ENCODE data around the gene BTBD9. TPM values are rescaled to one million over a fixed set of nuclear protein-coding genes. Genes with fewer than 3 reads are reported as not detected.

The BTBD9 gene
- total RNA-seq, 1 donor from 2014 or later = 10.3 TPM

- Histone ChIP-seq H3K9me3 (ENCODE audit: insufficient read depth, low read depth, low read length) (no peaks in the 10 kb centered on the region), H3K27me3 (ENCODE audit: insufficient read depth, low read length) (no peaks in the 10 kb centered on the region), H3K9ac (ENCODE audit: low read length) (no peak overlapping the region), H3K79me2 (ENCODE audit: insufficient read depth, low read length) (no peaks in the 10 kb centered on the region), H3K27ac (ENCODE audit: low read depth, low read length) (no peak overlapping the region), H2AFZ (ENCODE audit: low read depth, low read length) (no peak overlapping the region), H3K36me3 (ENCODE audit: insufficient read depth, low read length) (no peaks in the 10 kb centered on the region), H3K4me2 (ENCODE audit: low read length) (no peak overlapping the region), H4K20me1 (ENCODE audit: insufficient read depth, low read length) (peaks cover 5% of the 10 kb centered on the region), H3K4me1 (ENCODE audit: insufficient read depth, low read length) (no peaks in the 10 kb centered on the region), H3K4me3 (ENCODE audit: insufficient read depth, low read depth, low read length) (no peak overlapping the region)
- H3K27me3 Mint-ChIP-seq (ENCODE audit: low read depth, unreplicated experiment) = no peaks in the 10 kb centered on the region
- H3K36me3 Mint-ChIP-seq (ENCODE audit: low read depth, unreplicated experiment) = no peaks in the 10 kb centered on the region
- no peak overlapping the region for H3K4me3 Mint-ChIP-seq (ENCODE audit: unreplicated experiment)
- no peak for DNase-seq (ENCODE audit: low read depth)
- peaks cover 16% of the 10 kb centered on the region for H3K4me1 Mint-ChIP-seq (ENCODE audit: low read depth, unreplicated experiment)
- no peak for FAIRE-seq
- no peak overlapping the region for H3K27ac Mint-ChIP-seq (ENCODE audit: unreplicated experiment)
- H3K9me3 Mint-ChIP-seq (ENCODE audit: unreplicated experiment) = no peaks in the 10 kb centered on the region
- no peak for TF ChIP-seq EZH2 (IDR thresholded peaks at IDR 0.05; ENCODE audit: insufficient read depth, low read length)
- TF ChIP-seq, protein P1, sequence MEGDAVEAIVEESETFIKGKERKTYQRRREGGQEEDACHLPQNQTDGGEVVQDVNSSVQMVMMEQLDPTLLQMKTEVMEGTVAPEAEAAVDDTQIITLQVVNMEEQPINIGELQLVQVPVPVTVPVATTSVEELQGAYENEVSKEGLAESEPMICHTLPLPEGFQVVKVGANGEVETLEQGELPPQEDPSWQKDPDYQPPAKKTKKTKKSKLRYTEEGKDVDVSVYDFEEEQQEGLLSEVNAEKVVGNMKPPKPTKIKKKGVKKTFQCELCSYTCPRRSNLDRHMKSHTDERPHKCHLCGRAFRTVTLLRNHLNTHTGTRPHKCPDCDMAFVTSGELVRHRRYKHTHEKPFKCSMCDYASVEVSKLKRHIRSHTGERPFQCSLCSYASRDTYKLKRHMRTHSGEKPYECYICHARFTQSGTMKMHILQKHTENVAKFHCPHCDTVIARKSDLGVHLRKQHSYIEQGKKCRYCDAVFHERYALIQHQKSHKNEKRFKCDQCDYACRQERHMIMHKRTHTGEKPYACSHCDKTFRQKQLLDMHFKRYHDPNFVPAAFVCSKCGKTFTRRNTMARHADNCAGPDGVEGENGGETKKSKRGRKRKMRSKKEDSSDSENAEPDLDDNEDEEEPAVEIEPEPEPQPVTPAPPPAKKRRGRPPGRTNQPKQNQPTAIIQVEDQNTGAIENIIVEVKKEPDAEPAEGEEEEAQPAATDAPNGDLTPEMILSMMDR (IDR thresholded peaks at IDR 0.05; ENCODE audit: insufficient read depth, low read depth, low read length) = no peak
Observed at GRCh38 chr6:38518511-38519304, 121.0 kb downstream of the BTBD9 start.

DNA sequence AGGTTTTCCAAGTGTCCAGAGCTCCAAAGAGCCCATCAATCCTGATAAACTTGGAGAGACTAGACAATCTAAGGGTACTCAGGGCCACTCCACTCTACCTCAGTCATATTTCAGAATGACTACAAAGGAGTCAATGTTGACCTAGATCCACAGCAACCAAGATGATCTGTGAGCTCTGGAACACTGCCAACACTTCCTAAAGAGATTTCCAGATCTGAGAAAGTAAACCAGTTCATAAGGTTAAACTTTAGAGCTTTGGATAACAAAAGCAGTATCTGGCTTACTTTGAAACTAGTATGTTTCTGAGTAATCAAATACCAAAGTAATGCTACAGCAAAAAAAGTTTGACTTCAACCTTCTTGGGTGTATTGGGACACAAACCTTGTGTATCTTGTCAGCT, 122.7 kb downstream of the BTBD9 start:
- Histone ChIP-seq H3K9ac (ENCODE audit: low read length) (no peak overlapping the region), H3K36me3 (ENCODE audit: insufficient read depth, low read length) (no peaks in the 10 kb centered on the region), H3K4me1 (ENCODE audit: insufficient read depth, low read length) (no peaks in the 10 kb centered on the region), H3K4me2 (ENCODE audit: low read length) (no peak overlapping the region), H3K27ac (ENCODE audit: low read depth, low read length) (no peak overlapping the region), H4K20me1 (ENCODE audit: insufficient read depth, low read length) (peaks cover 5% of the 10 kb centered on the region), H3K79me2 (ENCODE audit: insufficient read depth, low read length) (no peaks in the 10 kb centered on the region), H3K4me3 (ENCODE audit: insufficient read depth, low read depth, low read length) (no peak overlapping the region), H3K9me3 (ENCODE audit: insufficient read depth, low read depth, low read length) (no peaks in the 10 kb centered on the region), H2AFZ (ENCODE audit: low read depth, low read length) (no peak overlapping the region), H3K27me3 (ENCODE audit: insufficient read depth, low read length) (no peaks in the 10 kb centered on the region)
- TF ChIP-seq, protein P1 (IDR thresholded peaks at IDR 0.05; ENCODE audit: insufficient read depth, low read depth, low read length) = no peak
- TF ChIP-seq EZH2 (IDR thresholded peaks at IDR 0.05; ENCODE audit: insufficient read depth, low read length) = no peak
- no peaks in the 10 kb centered on the region for H3K27me3 Mint-ChIP-seq (ENCODE audit: low read depth, unreplicated experiment)
- H3K4me3 Mint-ChIP-seq (ENCODE audit: unreplicated experiment) = no peak overlapping the region
- no peaks in the 10 kb centered on the region for H3K36me3 Mint-ChIP-seq (ENCODE audit: low read depth, unreplicated experiment)
- H3K27ac Mint-ChIP-seq (ENCODE audit: unreplicated experiment) = no peak overlapping the region
- FAIRE-seq (no peak), DNase-seq (ENCODE audit: low read depth) (peak; percentile 14)
- peaks cover 16% of the 10 kb centered on the region for H3K4me1 Mint-ChIP-seq (ENCODE audit: low read depth, unreplicated experiment)
- no peaks in the 10 kb centered on the region for H3K9me3 Mint-ChIP-seq (ENCODE audit: unreplicated experiment)

DNA sequence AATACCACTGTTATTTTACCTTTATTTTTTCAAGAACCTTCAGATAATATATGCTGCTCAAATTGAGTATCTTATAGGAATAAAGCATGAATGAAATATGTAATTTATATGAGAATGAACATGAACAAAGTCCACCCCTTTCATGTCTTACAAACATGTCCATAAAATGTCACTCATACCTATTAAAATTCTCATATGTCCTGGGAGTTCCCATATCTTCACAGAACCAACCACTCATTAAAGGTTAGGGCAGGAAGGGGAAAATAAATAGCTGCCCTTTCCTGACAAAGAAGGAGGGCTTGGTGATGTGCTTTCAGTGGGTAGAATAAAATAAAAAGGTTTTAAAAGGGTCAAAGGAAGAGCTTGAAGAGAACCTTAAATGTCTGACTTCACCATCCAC, 125.3 kb downstream of the BTBD9 start:
- Histone ChIP-seq H3K4me1 (ENCODE audit: insufficient read depth, low read length) (peaks cover 9% of the 10 kb centered on the region), H3K36me3 (ENCODE audit: insufficient read depth, low read length) (no peaks in the 10 kb centered on the region), H3K4me3 (ENCODE audit: insufficient read depth, low read depth, low read length) (no peak overlapping the region), H3K9me3 (ENCODE audit: insufficient read depth, low read depth, low read length) (no peaks in the 10 kb centered on the region), H4K20me1 (ENCODE audit: insufficient read depth, low read length) (peaks cover 5% of the 10 kb centered on the region), H3K9ac (ENCODE audit: low read length) (no peak overlapping the region), H2AFZ (ENCODE audit: low read depth, low read length) (no peak overlapping the region), H3K27ac (ENCODE audit: low read depth, low read length) (no peak overlapping the region), H3K4me2 (ENCODE audit: low read length) (no peak overlapping the region), H3K79me2 (ENCODE audit: insufficient read depth, low read length) (no peaks in the 10 kb centered on the region), H3K27me3 (ENCODE audit: insufficient read depth, low read length) (no peaks in the 10 kb centered on the region)
- H3K27ac Mint-ChIP-seq (ENCODE audit: unreplicated experiment) = no peak overlapping the region
- H3K27me3 Mint-ChIP-seq (ENCODE audit: low read depth, unreplicated experiment) = no peaks in the 10 kb centered on the region
- no peaks in the 10 kb centered on the region for H3K36me3 Mint-ChIP-seq (ENCODE audit: low read depth, unreplicated experiment)
- H3K4me3 Mint-ChIP-seq (ENCODE audit: unreplicated experiment) = no peak overlapping the region
- TF ChIP-seq EZH2 (IDR thresholded peaks at IDR 0.05; ENCODE audit: insufficient read depth, low read length) = no peak
- TF ChIP-seq, protein P1 (IDR thresholded peaks at IDR 0.05; ENCODE audit: insufficient read depth, low read depth, low read length) = no peak
- no peaks in the 10 kb centered on the region for H3K9me3 Mint-ChIP-seq (ENCODE audit: unreplicated experiment)
- peaks cover 24% of the 10 kb centered on the region for H3K4me1 Mint-ChIP-seq (ENCODE audit: low read depth, unreplicated experiment)
- FAIRE-seq = no peak
- DNase-seq (ENCODE audit: low read depth) = no peak
